ENCODE results near the gene ZNF664.
A peak's percentile ranks its signal among the peaks of the same experiment; 100 is the strongest.

ZNF664 gene

DNA sequence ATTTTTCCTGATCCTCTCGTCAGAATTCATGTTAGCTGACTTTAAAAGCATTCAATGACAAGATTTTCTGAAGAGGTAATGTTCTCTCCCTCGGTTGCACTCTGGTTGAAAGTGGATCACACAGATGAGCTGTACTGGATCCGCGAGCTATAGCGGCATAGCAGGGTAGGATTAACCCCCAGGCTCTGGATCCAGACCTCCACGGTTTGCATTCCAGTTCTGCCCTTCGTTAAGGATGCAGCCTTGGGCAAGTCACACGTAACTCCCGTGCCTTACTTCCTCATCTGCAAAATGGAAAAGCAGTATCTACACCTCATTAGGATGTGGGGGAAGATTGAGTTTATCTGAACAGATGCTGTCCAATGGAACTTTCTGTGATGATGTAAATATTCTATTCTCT, 14.1 kb upstream of the ZNF664 start:
- no peak for DNase-seq (ENCODE audit: low read depth in 2 of 2)

DNA sequence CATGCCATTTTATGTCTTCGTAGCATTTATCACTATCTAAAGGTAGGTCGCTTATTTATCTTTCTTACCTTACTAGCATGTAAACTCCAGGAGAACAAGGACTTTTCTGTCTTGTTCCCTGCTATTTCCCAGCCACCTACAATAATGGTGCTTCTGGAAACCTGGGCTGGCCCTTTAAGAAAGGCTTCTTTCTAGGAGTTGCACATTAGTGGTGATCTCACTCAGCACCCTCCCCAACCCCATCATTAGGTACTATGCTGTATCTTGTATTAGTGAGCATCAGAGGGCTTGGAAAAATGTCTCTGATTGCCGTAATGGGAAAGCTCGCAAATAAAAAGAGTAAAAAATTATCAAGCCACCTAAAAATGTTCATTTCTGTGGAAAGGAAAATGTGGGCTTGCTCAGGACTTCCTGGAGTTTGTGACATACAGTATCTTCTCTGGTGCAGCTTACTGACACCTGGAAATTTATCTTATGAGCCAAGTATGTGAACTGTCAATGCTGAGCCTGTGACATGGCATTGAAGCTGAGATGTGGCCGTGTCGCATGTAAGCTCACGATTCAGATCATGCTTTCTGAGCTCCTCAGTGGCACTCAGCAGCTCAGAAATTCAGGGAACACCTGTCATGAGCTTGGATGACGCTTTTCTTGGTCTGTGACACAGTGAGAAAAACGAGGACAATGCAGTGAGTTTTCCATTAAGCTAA, 12.8 kb upstream of the ZNF664 start:
- no peak for DNase-seq (ENCODE audit: low read depth in 2 of 2)

DNA sequence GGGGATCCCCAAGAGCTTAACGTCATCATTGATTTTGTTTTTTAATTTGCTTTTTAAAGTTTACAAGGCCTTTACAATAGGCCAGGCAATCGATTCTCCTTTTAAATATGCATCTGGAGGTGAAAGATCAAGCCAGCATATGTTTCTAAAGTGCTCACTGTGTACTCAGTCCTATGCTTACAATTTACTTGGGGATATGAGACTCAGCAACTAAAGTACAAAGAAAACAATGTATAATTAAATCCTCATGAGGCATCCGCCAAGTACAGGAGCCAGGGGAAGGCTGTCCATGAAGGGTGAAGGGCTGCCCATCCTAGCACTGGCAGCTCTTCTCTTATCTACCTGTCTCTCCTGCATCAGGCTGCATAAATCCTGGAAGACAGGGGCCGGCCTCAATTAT, 12.2 kb upstream of the ZNF664 start:
- DNase-seq (ENCODE audit: low read depth in 2 of 2), result no peak

DNA sequence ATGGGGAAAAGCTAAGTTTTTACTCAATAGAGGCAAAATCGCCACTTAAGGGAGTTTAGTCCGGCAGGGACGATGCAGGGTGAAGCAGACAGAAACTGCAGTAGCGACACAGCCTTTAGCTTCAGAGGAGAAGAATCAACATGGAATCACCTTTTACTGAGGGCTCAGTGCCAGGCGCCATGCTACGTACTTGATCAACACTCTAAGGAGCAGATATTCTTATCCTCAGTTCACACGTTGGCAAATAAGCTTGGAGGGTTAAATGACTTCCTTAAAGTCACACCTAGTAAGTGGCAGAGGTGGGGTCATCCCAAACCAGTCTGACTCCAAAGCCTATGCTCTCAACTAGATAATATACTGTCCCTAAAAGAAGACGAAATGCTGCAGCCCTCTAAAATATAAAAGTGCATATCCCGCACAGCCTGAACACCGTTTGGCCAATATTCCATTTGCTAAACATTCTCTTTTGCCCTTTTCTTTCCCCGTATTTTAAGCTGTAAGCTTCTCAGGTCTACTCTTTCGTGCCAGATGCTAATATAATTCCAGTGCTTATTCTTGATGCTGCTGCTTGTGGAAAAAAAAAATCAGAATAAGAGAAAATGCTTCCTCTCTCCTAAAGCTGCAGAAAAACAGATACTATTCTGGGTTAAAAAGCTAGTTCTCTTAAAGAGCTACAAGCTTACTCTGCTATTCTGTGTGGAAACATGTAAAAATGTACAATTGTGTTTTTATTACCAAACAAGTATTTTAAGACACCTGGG, 11.2 kb upstream of the ZNF664 start:
- DNase-seq (ENCODE audit: low read depth in 2 of 2), result no peak

DNA sequence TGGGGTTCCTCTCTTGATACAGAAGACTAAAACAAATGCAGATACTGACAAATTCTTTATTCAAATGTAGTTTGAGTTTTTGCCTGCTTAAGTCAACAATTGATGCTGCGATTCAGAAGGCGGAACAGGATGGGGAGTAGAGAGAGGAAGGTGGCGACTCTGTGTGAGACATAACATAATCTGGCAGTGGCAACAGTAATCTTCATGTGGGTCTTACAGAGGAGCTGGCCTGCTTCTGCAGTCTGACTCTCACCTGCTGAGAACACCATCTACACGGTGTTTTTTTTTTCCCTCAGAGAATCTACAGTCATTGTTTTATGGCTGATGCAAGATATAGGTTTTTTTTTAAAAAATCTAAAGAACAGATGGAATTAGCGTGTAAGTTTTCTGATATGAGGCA, 10.5 kb upstream of the ZNF664 start:
- no peak for DNase-seq (ENCODE audit: low read depth in 2 of 2)

DNA sequence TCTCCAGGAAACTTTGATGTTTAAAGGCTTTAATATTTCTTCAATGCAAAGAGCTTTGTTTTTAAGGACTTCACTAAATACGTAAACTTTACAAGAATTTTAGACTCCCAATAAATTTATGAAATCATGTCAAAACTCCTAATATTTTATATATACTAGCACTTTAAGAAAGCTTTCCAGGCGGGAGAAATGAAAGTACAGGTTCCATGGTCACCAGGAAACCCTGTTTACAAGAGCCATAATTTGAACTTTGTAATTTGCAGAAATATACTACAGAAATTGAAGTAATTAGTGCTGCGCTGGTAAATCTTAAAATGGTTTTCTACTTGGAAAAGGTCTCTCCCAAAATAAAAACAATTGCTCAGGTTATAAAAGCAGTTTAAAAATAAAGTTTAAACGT, 9.2 kb upstream of the ZNF664 start:
- DNase-seq (ENCODE audit: low read depth in 2 of 2), result no peak

DNA sequence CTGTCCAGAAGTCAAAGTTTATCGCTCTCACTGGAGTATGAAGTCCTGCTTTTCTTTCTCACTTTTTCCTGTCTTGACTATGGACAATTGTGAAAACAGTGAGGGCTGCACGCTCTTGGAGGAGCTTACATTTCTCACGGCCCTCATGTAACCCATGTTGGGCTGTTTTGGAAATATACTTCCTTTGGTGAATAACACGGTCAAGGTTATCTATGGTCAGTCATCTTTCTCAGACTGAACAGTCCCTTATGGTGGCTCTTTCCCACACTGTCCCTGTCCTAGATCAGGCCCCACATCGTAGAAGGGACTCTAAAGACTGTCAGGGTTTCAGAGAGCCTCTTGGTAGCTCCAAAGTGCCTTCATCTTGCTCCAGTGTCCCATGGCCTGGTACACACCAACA, 7.6 kb upstream of the ZNF664 start:
- no peak for DNase-seq (ENCODE audit: low read depth in 2 of 2)

DNA sequence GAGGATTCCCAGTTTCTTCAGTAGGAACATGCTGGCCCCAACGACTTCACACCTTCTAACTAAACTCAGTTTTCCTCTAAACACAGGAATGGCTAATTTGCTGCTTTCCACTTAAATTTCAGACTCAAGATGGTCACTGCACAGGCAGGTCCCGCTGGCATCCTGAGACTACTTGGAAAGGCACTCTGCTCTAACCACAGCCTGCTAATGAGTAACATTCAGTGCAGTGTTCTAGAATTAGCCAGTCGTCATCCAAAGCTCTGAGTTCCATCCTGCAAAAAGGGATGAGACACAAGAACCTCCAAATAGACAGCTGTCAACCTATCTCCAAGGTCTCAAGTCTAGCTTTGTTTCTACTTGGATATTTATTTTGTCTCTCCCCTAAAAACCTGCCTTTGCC, 6.4 kb upstream of the ZNF664 start:
- no peak for DNase-seq (ENCODE audit: low read depth in 2 of 2)

DNA sequence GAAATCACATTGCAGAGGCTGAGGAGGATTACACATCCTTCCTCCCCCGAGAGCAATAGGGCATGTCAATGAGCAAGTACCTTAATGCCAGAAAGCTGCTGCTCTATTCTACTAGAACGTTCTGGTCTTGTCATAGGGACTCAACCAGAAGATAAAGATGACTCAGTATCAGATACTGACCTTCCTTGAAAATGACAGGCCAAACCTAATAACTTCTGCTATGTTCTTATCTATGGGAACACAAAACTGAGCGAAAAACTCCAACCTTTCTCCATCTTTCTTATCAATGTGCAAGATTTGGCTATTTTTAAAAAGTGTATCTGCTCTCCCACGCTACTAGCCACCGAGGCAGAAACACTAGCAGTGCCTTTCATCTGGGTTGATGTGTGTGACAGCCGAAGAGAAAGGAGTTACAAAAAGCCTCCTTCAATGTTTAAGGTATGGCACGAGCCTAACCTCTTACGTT, 5.9 kb upstream of the ZNF664 start:
- DNase-seq (ENCODE audit: low read depth in 2 of 2), result no peak

DNA sequence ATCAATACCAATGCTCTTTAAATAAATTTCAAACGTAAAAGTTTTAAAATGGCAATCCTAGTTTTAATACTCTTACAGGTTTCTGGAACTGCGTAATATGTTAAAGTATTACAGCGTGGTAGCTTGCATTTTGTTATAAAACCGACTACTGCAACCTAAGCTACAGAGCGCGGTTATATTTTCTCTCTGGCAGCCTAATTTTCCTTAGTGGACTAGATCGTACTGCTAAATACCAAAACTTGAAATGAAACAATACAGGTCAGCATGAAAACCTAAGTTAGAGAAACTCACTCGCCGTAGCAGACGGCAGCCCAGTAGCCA, 1.6 kb upstream of the ZNF664 start:
- no peak for DNase-seq (ENCODE audit: low read depth in 2 of 2)

DNA sequence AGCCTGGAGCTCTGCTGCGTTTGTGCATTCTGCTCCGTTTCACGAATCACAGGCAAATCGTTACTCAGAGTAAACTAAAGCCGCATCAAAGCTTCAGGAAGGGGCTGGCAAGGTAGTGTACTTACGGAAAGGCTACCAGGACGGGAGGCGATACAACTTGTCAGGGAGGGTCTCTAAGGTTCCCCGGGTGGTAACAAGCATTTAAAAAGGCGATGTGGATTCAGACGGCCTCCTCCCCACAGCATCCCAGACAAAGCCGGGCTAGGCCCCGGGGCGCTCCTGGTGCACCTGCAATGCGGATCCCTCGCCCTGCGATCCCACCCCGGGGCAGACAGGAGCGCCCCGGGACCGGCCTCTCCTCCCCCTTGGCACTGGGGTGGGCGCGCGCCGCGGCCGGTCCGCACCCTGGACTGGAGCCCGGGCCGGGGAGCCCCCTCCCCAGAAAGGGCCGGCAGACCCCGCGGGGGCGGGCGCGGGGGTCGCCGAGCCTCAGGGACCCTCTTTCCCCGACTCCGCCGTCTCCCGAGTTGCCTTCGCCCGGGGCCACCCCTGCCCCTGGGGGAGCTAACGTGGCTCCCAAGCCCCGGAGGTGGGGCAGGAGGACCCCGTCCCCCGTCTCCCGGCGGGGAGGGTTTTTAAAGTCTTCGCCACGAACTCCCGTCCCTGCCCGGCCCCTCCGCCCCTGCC, 1.1 kb upstream of the ZNF664 start:
- peak in 1 of 2 donors; percentile 16 for DNase-seq (ENCODE audit: low read depth in 2 of 2)

DNA sequence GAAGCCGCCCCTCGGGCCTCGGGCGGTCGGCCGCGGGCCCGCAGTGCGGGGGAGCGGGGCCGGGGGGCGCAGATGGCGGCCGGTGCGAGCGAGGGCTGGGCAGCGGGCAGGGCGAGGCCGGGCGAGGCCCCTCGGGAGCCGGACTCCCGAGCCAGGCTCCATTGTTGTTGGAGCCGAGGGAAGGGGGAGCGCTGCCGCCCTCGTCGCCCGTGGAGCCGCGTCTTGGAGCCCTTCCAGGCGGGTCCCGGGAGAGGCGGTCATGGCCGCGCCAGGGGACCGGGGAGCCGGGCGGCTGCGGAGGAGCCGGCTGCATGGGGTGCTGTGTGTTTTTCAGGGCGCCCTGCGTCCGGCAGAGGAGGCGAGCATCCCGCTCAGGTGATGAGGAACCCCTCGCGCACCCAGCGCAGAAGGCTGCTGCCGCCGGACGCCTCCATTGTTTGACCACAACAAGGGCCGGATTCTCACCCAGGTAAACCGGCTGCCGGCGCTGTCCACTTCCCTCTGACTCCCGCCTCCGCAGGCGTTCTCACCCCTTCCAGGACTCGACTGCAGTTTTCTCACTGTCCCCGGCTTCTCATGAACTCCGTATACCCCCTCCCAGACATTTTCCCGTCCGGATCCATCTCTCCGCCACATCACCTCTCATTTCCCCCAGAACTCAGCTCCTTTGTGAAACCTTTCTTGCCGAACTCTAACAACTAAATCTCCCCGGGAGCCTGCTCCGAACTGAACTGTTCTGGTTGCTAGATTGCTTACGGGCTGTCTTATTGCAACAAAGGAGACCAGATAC, 732 bp downstream of the ZNF664 start:
- DNase-seq (ENCODE audit: low read depth in 2 of 2), result peak in 1 of 2 donors; percentile 17

DNA sequence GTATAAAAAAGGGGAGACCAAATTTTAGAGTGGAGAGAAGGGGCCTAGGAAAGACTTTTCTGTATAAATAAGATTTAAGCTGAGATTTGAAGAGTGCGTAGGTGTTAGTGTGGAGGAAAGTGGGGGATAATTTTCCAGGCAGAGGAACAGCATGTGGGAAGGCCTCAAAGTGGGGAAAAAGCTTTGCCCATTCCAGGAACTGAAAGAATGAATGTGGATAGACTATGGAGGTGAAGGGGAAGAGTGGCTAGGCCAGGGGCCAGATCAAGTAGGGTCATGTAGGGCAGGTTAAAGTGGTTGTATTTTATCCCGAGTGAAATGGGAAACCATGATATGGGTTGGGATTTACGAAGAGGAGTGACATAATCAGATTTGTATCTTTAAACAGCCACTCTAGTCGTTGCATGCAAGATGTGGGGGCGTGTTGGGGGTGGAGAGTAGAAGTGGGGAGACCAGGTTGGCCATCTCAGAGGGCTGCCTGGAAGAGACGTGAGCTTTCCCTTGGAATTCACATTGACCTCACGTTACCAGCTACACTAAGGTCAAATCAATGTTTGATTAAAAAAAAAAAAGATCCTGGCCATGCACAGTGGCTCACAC, 3.3 kb downstream of the ZNF664 start:
- DNase-seq (ENCODE audit: low read depth in 2 of 2), result no peak

DNA sequence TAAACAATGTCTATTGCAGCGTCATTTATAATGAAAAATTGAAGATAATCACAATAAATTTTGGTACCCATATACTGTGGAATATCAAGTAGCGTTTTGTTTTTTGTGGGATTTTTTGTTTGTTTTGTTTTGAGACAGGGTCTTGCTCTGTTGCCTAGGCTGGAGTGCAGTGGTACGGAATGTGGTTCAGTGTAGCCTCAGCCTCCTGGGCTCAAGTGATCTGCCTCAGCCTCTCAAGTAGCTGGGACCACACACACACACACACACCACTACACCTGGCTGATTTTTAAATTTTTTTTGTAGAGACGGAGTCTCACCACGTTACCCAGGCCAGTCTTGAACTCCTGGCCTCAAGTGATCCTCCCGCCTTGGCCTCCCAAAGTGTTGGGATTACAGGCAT, 6.6 kb downstream of the ZNF664 start:
- DNase-seq (ENCODE audit: low read depth in 2 of 2), result no peak

DNA sequence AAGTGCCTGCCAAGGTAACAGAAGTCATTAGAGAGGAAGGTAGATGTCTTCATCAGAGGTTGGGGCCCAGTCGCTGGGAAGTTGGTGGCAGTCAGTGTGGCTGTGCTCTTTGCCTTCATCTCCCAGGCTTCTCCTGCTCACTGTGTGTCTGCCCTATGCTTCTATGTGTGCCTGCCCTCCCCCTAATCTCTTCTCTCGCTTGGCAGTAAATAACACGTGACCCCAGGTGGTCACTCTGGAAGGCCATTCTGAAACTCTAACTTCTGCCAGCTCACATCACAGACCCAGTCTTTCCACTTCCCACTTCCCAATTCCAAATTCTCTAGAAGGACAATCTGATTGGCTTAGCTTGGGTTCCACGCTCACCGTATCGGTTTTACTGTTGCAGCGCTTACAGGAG, 9.3 kb downstream of the ZNF664 start:
- DNase-seq (ENCODE audit: low read depth in 2 of 2), result no peak

DNA sequence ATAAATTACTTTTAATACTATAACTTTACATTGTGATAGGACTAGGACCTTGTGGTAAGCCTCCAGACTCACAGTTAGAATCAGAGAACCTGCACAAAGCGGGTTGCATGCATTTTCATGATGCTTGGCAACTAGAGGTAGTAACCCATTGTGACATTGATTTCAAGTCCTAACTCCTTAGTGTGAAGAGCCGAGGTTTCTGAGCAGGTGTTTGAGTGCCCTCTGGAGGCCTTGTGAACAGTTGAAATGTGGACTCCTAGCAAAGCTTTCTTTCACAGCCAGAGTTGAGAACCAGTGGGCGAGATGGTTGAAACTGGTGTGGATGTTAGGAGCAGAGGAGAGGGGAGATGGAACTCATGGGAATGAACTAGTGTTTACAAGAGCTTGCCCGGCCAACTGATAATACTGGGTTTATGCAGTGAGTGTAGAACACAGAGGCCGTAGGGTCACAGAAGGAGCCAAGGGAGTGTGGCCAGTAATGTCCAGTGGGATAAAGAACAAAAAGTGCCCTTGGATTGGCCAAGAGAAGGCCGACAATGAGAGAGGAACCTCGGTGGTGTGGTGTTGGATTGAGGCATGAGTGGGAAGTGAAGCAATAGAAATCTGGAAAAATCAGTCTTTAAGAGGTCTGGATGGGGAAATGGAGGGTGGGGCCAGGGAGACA, 10.9 kb downstream of the ZNF664 start:
- peak; percentile 9 to 36 for DNase-seq (ENCODE audit: low read depth in 2 of 2)

DNA sequence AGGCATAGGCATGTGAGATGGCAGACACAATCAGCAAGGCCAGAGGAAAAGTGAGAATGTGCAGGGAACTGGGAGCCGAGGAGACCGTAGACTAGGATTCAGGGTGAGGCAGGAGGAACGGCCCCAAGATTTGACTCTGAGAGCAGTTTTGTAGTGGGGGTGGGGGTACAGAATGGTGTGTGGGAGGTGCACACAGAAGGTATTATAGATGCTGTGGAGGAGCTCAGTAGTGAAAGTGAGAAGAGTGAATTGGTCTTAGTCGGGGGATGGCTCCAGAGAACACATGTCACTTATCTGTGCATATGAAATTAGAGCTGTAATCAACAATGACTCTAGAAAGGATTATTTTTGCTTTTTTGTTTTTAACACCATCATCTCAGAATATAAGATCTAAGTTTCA, 11.9 kb downstream of the ZNF664 start:
- no peak for DNase-seq (ENCODE audit: low read depth in 2 of 2)

DNA sequence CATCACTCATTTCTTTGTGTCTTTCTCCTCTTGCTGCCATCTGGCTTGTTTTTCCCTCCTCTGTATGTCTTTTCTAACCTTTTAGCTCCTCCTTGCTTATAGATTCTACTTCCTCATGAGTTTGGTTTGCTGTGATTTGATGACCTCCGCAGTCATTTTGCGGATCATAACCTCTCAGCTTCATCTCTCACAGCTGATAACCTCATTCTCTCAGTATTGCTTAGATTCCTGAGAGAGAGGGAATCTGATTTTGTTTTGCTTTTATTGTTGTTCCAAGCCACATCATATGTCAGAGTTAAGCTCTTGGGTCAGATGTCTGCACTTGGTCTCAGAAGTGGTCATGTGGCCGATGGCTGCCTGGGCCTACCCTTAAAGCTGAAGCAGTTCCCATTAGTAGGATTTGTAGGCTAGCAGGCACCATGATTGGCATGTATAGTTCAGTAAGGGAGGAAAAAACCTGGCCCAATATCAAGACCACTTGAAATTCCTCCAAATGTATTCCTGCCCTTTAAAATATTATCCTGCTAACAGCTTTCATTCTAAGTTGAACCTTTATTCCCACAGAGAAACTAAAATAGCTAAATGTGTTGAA, 13.5 kb downstream of the ZNF664 start:
- no peak for DNase-seq (ENCODE audit: low read depth in 2 of 2)

DNA sequence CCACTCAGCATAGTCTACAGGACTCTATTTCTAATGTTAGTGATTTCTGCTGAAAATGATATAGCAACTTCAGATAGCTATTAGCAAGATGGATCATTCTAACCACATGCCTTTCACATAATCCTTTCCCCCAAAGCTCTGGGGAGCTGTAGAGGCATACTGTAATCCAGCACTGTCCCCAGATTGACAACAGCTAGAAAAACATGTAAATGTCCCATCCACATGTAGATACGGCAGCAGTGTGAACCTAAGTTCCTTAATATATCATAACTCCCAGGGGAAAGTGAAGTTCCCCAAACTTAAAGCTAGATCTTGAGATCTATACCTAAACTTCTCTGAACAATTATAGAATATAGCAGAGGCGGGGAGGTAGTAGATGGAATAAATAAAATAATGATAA, 14.0 kb downstream of the ZNF664 start:
- DNase-seq (ENCODE audit: low read depth in 2 of 2), result no peak

DNA sequence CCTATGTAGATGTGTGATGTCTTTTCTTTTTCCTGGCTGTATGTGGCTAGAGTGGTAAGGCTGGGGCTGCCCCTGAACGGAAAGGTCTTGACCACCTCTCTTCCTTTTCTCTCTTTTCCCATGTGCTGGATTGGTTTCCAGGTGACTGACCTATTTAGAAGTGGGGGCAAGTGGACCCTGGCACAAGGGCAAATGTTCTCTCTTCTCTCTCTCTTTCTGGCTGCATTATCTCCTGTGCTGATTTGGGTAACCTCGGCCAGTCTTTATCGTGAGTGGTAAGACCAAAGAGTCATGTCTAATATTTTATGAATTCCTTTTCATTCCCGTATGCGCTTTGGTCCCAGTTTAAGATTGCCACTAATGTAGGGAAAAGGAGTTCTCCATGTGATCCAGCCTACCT, 16.2 kb downstream of the ZNF664 start:
- DNase-seq (ENCODE audit: low read depth in 2 of 2), result no peak

DNA sequence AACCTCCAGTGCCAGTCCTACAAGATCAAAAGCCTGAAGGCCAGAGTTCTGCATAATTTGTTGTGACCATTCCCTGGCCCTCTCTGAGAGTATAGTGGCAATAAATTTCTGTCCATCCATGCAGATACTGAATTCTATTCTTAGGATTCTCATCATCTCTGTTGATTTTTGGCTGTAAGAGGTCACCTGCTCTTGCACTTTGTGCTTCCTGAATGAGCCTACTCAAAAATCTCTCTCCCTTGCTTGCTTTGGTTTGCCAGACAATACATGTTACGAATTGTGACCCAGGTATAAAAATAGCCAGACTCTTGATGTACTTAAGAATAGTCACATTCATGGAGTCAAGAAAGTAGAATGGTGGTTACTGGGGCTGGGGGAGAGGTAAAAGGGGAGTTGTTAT, 16.7 kb downstream of the ZNF664 start:
- no peak for DNase-seq (ENCODE audit: low read depth in 2 of 2)
